Ammon's horn (tissue), 1 donor: Measurements from ENCODE around the gene SYNDIG1.
"Not testable (repeated sequence)": the region's sequence is repeated elsewhere in the genome, so short reads cannot be mapped to it uniquely, and the experiment has no call there.

ENCODE experiments used
- DNase-seq: peaks from one replicate; pipeline ENCODE4 v3.0.0-alpha.2; 2016; ENCODE audit warnings: low spot score

SYNDIG1 gene

DNA sequence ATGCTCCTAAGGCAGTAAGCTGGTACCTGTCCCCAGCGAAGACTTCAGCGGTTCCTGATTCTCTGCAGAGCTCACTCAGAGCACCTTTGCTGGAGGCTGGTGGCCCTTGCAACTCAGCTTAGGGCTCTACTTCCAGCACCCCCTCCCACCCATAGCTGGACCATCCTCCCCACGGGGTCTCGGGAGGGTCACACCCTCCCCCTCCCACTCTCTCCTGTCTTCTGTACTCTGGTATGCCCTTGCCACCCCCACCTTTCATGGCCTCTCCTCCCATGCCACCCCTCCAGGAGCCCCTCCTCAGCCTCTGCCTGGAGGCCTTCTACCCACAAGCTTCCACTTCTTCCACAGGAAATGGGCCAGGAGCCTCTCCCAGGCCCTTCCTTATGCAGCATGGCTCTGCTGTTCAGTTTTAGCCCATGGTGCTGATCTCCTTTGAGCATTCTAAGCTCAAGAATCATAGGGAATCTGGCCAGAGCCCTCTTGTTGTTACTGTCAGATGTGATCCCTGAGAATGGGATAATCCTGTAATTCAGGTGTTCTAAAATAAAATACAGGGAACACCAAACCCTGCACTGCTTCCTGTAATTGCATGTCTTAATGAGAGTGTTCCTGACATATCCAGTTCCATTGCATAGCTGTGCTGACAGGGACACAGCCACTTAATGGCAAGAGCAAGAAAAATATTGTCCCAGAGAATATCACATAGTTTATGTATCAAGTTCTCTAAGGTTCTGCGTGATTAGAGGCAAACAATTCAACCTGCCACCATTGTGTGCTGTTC is 142.1 kb downstream of the SYNDIG1 start:
- DNase-seq: no peak

DNA sequence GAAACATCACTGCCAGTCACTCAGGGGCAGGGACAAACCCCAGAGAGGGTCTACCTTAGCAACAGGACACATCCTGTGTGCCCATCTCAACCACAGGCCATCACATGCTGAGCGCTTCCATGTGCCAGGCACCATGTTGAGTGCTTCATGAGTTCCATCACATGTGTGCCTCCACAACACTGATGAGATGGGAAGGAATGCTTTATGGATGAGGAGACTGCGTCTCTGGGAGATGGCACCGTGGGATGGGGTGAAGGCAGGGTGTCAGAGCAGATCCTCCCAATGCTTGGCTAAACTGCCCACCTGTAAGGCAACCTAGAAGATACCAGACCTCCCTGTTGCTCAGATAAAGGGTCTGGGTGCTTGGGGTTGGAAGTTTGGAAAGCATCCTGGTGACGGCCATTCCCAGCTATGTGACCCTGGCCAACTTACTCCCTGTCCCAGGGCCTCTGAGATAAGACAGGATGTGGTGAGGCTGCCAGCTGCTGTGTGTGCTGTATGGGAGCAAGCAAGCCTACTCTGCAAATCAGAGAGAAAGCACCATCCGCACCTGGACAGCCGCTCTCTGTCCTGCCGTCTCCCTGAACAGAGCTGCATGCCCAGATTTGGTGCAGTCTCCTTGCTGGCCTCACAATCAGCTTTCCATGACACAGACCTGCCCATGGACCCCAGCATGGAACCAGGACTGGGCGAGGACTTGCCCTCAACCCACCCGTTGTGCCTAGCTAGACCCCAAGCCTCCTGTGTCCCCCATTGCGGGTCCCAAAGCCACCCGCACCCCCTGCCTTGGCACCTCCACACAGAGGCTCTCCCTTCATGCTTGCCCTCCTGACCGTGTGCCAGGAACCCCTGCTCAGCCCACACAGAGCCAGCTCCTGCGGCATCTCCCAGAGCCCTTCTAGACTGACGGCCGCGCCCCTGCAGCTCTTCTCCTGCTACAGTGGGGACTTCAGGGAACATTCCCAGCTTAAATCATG is 143.7 kb downstream of the SYNDIG1 start:
- no peak for DNase-seq

- no peak for DNase-seq
Measured at GRCh38 chr20:24614341-24614740, 144.9 kb downstream of the SYNDIG1 start.

GRCh38 chr20:24615353-24615752 is 145.9 kb downstream of the SYNDIG1 start:
- no peak for DNase-seq

GRCh38 chr20:24616258-24617079 is 147.0 kb downstream of the SYNDIG1 start:
- DNase-seq: no peak

DNA sequence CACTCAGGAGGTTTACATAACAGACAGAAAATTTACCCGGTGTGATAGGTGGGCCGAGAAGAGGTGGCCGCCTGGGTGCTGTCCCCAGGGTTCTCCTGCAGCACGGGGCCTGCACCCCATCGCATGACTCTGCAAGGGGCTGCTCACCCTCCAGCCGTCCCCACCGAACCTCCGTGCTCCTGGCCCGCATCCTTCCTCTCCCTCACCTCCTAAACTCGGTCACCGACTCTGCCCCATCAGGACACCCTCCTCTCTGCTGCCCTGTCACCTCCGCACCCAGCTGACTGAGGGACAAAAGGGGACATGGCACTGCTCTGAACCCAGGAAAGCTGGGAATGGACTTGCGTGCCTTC is 147.6 kb downstream of the SYNDIG1 start:
- no peak for DNase-seq

GRCh38 chr20:24617757-24618450 is 148.5 kb downstream of the SYNDIG1 start:
- no peak for DNase-seq

- DNase-seq: no peak
Measured at GRCh38 chr20:24618739-24619138, 149.3 kb downstream of the SYNDIG1 start.

- peak; percentile 75 for DNase-seq
Measured at GRCh38 chr20:24619212-24619611, 149.8 kb downstream of the SYNDIG1 start.

GRCh38 chr20:24620937-24621519 is 151.6 kb downstream of the SYNDIG1 start:
- DNase-seq: no peak

DNA sequence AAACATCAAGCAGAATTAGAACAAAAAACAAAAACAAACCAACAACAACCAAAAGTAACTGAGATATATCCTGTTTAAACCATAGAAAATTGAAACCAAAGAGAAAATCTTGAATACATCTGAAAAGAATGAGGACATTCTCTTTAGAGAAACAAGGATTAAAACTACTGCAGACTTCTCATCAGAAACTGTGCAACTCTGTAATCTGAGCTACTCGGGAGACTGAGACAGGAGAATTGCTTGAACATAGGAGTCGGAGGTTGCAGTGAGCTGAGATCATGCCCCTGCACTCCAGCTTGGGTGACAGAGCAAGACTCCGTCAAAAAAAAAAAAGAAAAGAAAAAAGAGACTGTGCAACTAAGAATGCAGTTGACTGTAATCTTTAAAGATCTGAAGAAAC is 153.4 kb downstream of the SYNDIG1 start:
- DNase-seq: no peak

DNA sequence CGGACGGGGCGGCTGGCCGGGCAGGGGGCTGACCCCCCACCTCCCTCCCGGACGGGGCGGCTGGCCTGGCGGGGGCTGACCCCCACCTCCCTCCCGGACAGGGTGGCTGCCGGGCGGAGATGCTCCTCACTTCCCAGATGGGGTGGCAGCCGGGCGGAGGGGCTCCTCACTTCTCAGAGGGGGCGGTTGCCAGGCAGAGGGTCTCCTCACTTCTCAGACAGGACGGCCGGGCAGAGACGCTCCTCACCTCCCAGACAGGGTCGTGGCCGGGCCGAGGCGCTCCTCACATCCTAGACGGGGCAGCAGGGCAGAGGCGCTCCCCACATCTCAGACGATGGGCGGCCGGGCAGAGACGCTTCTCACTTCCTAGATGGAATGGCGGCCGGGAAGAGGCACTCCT is 156.7 kb downstream of the SYNDIG1 start:
- not testable (repeated sequence) for DNase-seq

- no peak for DNase-seq
Measured at GRCh38 chr20:24627291-24627690, 157.9 kb downstream of the SYNDIG1 start.

DNA sequence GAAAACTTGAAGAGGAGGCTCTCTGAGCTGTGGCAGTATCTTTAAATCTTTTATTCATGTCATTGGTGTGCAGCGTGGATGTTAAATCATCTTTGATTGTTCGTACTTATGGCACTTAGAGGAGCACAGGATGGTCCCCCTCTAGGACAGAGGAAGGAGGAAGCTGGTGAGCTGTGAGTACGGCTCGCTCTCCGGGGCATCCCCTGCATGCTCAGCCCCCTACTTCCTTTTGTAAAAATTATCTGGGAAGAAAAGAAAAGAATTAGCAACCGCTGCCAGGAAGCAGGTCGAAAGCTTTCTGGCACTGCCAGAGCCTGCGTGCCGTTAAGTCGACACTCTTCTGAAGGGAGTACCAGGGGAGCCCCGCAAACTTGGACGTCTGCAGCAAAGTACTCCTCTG is 158.5 kb downstream of the SYNDIG1 start:
- DNase-seq: peak; percentile 31

DNA sequence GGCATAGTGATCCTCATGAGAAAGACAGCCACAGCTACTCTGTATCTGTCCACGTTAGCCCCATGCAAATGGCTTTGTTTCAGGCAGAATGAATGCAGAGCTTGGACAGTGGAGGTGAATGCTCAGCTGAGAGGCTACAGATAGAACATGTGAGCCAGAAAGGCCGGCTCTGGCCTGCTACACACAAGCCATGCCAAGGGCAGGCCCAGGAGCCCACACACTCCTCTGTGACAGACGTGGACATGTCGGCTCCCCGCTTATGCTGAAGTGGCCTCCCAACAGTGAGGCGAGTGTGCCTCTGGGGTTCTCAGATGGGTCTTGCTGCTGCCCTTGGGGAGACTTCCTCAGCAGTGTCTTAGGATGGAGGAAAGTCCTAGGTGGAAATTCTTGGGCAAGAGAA is 159.6 kb downstream of the SYNDIG1 start:
- no peak for DNase-seq

DNA sequence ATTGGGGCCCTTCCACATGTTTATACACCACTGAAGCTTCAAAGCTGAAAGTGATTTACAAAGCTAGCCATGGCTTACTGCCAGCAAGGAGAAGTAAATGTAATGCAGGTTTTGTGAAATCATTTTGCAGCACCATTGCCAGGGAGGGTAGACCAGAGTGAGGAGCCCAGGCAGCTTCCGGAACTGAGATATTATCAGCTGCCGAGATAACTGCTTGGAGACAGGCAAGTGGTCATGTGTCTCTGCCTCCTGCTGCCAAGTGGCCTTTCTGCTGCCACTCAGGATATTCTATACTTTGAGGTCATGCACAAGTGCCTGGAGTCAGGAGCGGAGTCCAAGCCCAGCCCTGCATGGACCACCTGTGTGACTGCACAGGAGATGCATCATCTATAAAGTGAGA is 160.2 kb downstream of the SYNDIG1 start:
- DNase-seq: no peak

DNA sequence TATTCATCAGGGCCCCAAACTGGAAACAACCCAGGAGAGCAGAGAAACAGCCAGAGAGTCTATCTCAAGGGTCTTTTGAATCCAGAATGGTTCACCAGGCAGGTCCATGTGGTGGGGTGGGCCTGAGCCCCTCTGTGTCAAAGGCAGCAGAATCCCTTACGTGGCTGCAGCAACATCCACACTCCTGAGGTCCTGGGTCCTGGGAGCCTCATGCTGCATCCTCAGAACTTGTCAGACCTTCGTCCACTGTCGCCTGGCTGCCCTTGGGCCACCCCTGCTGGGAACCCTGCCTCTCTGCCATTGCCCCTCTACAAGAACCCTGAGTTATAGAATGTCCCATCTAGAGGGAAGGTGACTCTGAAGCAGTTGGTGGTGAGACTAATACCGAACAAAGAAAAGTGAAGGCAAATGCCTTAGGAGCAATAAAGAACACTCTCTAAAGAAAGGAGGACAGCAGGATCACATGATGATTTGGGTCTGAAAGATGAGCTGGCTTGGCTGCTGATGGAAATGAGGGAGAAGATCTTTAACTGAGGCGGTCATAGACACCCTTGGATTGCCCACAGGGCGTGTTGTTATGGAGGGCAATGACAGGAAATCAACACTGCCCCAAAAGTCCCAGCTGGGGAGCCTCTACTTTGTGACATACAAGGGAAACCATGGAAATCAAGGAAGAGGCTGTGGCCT is 161.2 kb downstream of the SYNDIG1 start:
- no peak for DNase-seq

DNA sequence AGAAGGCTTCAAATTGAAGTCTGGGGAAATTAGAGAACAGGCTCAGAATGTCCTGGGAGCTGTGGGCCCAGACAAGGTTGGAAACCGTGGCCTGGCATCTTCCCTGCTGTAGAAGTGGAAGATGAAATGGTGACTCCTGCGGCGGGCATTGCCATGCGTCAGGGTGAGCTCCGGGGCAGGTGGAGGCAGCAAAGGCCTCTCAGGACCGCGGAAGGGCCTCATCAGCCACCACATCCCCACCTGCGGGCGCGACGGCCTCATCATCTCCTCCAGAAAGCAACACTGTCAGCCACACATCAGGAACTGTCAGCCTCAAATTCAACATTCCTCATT is 161.7 kb downstream of the SYNDIG1 start:
- no peak for DNase-seq

DNA sequence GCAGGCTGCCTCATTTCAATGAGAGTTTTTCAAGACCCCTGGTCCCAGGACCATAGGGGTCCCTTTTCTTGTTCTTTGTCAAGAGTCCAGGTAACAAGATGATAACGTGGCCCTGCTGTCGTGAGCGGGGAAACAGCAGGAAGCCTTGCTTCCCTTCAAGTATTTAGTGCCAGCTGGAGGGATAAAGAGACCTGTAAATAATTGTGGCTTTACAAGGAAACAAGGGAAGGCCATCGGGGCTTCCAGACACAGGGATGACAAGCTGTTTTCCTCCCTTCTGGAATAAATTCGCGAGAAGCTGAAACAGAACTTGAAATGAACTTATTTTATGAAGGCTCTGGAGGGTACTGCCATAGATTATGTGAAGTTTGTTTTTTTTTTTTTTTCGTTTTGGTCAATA is 163.2 kb downstream of the SYNDIG1 start:
- no peak for DNase-seq

DNA sequence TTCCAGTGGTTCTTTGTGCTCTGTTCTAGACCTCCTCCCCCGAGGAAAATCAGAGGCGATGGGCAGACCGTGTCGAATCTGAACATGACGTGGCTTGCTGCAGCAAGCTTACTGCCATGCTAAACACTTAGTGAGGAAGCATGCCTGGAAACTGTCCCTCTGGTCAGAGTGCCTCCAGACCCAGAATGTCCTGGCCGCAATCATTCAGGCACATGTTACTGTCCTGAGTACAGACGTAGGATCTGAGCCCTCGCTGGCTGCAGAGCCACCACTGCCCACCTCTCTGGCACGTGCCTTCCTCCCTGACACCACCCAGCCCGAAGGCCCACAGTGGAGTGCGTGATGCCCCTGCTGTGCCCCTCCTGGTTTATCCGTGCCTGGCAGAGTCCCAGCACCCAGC is 163.6 kb downstream of the SYNDIG1 start:
- no peak for DNase-seq

DNA sequence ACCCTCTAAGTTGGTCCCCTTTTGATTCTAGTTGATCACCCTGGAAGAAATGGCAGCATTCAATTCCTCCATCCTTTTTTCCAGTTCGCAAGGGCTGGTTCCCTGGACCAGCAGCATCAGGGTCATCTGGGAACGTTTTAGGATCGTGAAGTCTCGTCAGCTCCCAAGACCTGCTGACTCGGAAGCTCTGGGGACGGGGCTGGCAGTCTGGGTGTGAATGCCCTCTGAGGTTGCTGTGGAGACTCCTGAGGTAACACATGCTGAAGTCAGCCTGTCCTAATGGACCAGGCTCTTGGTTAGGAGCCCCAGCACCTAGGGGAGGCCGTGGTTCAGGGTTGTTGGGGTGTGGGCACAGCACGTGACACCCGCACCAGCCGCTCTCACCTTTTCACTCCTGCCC is 164.1 kb downstream of the SYNDIG1 start:
- no peak for DNase-seq
